ENCODE measurements around the gene CACNA2D4. TPM values are rescaled to one million over a fixed set of nuclear protein-coding genes. Genes with fewer than 3 reads are reported as not detected.

Gene CACNA2D4
- total RNA-seq, 2 donors from 2014 or later = 13.7 to 23.0 TPM

GRCh38 chr12:1865284-1865866 is 53.1 kb downstream of the CACNA2D4 start:
- ATAC-seq (replicated peaks) = no peak
- Mint-ChIP-seq H3K27ac (no peak overlapping the region), H3K27me3 (peaks cover 19% of the 10 kb centered on the region), H3K36me3 (ENCODE audit: low read depth) (no peaks in the 10 kb centered on the region), H3K9me3 (no peaks in the 10 kb centered on the region), H3K4me3 (no peak overlapping the region), H3K4me1 (no peaks in the 10 kb centered on the region)

- no peaks in the 10 kb centered on the region for H3K4me1 Mint-ChIP-seq
- no peaks in the 10 kb centered on the region for H3K9me3 Mint-ChIP-seq
- H3K27ac Mint-ChIP-seq = no peak overlapping the region
- H3K36me3 Mint-ChIP-seq (ENCODE audit: low read depth) = no peaks in the 10 kb centered on the region
- ATAC-seq (replicated peaks) = no peak
- peaks cover 19% of the 10 kb centered on the region for H3K27me3 Mint-ChIP-seq
- H3K4me3 Mint-ChIP-seq = no peak overlapping the region
Observed at GRCh38 chr12:1864867-1865266, 53.6 kb downstream of the CACNA2D4 start.

GRCh38 chr12:1864456-1864855 is 54.0 kb downstream of the CACNA2D4 start:
- Mint-ChIP-seq H3K36me3 (ENCODE audit: low read depth) (no peaks in the 10 kb centered on the region), H3K27ac (no peak overlapping the region), H3K4me3 (no peak overlapping the region), H3K9me3 (no peaks in the 10 kb centered on the region), H3K4me1 (no peaks in the 10 kb centered on the region), H3K27me3 (peaks cover 21% of the 10 kb centered on the region)
- no peak for ATAC-seq (replicated peaks)

- Mint-ChIP-seq H3K9me3 (no peaks in the 10 kb centered on the region), H3K27me3 (peaks cover 22% of the 10 kb centered on the region), H3K4me1 (no peaks in the 10 kb centered on the region)
Observed at GRCh38 chr12:1863823-1864222, 54.6 kb downstream of the CACNA2D4 start.

GRCh38 chr12:1862973-1863372 is 55.5 kb downstream of the CACNA2D4 start:
- Mint-ChIP-seq H3K4me1 (no peaks in the 10 kb centered on the region), H3K36me3 (ENCODE audit: low read depth) (no peaks in the 10 kb centered on the region), H3K9me3 (no peaks in the 10 kb centered on the region)

More at GRCh38 chr12:1863823-1864222, 54.6 kb downstream of the CACNA2D4 start:
- Mint-ChIP-seq H3K27ac (no peak overlapping the region), H3K4me3 (no peak overlapping the region), H3K36me3 (ENCODE audit: low read depth) (no peaks in the 10 kb centered on the region)
- no peak for ATAC-seq (replicated peaks)

GRCh38 chr12:1859643-1860042 is 58.8 kb downstream of the CACNA2D4 start:
- no peaks in the 10 kb centered on the region for H3K36me3 Mint-ChIP-seq (ENCODE audit: low read depth)

More at GRCh38 chr12:1862973-1863372, 55.5 kb downstream of the CACNA2D4 start:
- ATAC-seq (replicated peaks) = no peak
- Mint-ChIP-seq H3K27ac (no peak overlapping the region), H3K4me3 (no peak overlapping the region), H3K27me3 (peaks cover 22% of the 10 kb centered on the region)

GRCh38 chr12:1858456-1858855 is 60.0 kb downstream of the CACNA2D4 start:
- Mint-ChIP-seq H3K36me3 (ENCODE audit: low read depth) (no peaks in the 10 kb centered on the region), H3K4me1 (peaks cover 3% of the 10 kb centered on the region)

More at GRCh38 chr12:1859643-1860042, 58.8 kb downstream of the CACNA2D4 start:
- H3K27me3 Mint-ChIP-seq = peaks cover 10% of the 10 kb centered on the region
- H3K4me3 Mint-ChIP-seq = no peak overlapping the region
- peaks cover 3% of the 10 kb centered on the region for H3K4me1 Mint-ChIP-seq
- H3K9me3 Mint-ChIP-seq = no peaks in the 10 kb centered on the region
- no peak for ATAC-seq (replicated peaks)
- no peak overlapping the region for H3K27ac Mint-ChIP-seq

GRCh38 chr12:1857821-1858220 is 60.6 kb downstream of the CACNA2D4 start:
- Mint-ChIP-seq H3K27me3 (peaks cover 7% of the 10 kb centered on the region), H3K36me3 (ENCODE audit: low read depth) (no peaks in the 10 kb centered on the region), H3K4me1 (peaks cover 3% of the 10 kb centered on the region), H3K27ac (no peak overlapping the region), H3K4me3 (no peak overlapping the region), H3K9me3 (no peaks in the 10 kb centered on the region)
- ATAC-seq (replicated peaks) = no peak

More at GRCh38 chr12:1858456-1858855, 60.0 kb downstream of the CACNA2D4 start:
- H3K4me3 Mint-ChIP-seq = no peak overlapping the region
- peaks cover 10% of the 10 kb centered on the region for H3K27me3 Mint-ChIP-seq
- no peak overlapping the region for H3K27ac Mint-ChIP-seq
- ATAC-seq (replicated peaks) = no peak
- H3K9me3 Mint-ChIP-seq = no peaks in the 10 kb centered on the region

GRCh38 chr12:1857086-1857485 is 61.4 kb downstream of the CACNA2D4 start:
- Mint-ChIP-seq H3K4me3 (no peak overlapping the region), H3K36me3 (ENCODE audit: low read depth) (no peaks in the 10 kb centered on the region), H3K4me1 (peaks cover 3% of the 10 kb centered on the region), H3K27me3 (peaks cover 6% of the 10 kb centered on the region), H3K9me3 (no peaks in the 10 kb centered on the region), H3K27ac (no peak overlapping the region)
- ATAC-seq (replicated peaks) = no peak

GRCh38 chr12:1855241-1855640 is 63.2 kb downstream of the CACNA2D4 start:
- peak; percentile 43 for ATAC-seq (replicated peaks)
- no peak overlapping the region for H3K4me3 Mint-ChIP-seq
- no peaks in the 10 kb centered on the region for H3K9me3 Mint-ChIP-seq
- peak overlapping the region; percentile 15 for H3K27ac Mint-ChIP-seq
- peaks cover 3% of the 10 kb centered on the region for H3K4me1 Mint-ChIP-seq
- no peaks in the 10 kb centered on the region for H3K36me3 Mint-ChIP-seq (ENCODE audit: low read depth)
- H3K27me3 Mint-ChIP-seq = peaks cover 3% of the 10 kb centered on the region

- Mint-ChIP-seq H3K4me3 (no peak overlapping the region), H3K9me3 (no peaks in the 10 kb centered on the region), H3K36me3 (ENCODE audit: low read depth) (no peaks in the 10 kb centered on the region), H3K27ac (no peak overlapping the region), H3K27me3 (peaks cover 2% of the 10 kb centered on the region), H3K4me1 (peaks cover 3% of the 10 kb centered on the region)
- ATAC-seq (replicated peaks) = no peak
Observed at GRCh38 chr12:1853716-1854115, 64.7 kb downstream of the CACNA2D4 start.

GRCh38 chr12:1852076-1852475 is 66.4 kb downstream of the CACNA2D4 start:
- Mint-ChIP-seq H3K27ac (no peak overlapping the region), H3K36me3 (ENCODE audit: low read depth) (no peaks in the 10 kb centered on the region), H3K4me3 (no peak overlapping the region), H3K27me3 (peaks cover 2% of the 10 kb centered on the region), H3K4me1 (peaks cover 3% of the 10 kb centered on the region), H3K9me3 (no peaks in the 10 kb centered on the region)
- ATAC-seq (replicated peaks) = no peak

GRCh38 chr12:1851151-1851701 is 67.2 kb downstream of the CACNA2D4 start:
- H3K9me3 Mint-ChIP-seq = no peaks in the 10 kb centered on the region
- peaks cover 2% of the 10 kb centered on the region for H3K27me3 Mint-ChIP-seq
- no peaks in the 10 kb centered on the region for H3K36me3 Mint-ChIP-seq (ENCODE audit: low read depth)
- no peak overlapping the region for H3K27ac Mint-ChIP-seq
- H3K4me3 Mint-ChIP-seq = no peak overlapping the region
- H3K4me1 Mint-ChIP-seq = peaks cover 3% of the 10 kb centered on the region
- ATAC-seq (replicated peaks) = no peak

GRCh38 chr12:1848745-1849144 is 69.7 kb downstream of the CACNA2D4 start:
- Mint-ChIP-seq H3K27ac (no peak overlapping the region), H3K9me3 (no peaks in the 10 kb centered on the region), H3K4me3 (no peak overlapping the region), H3K4me1 (no peaks in the 10 kb centered on the region), H3K27me3 (peaks cover 11% of the 10 kb centered on the region), H3K36me3 (ENCODE audit: low read depth) (no peaks in the 10 kb centered on the region)
- no peak for ATAC-seq (replicated peaks)

GRCh38 chr12:1848146-1848545 is 70.3 kb downstream of the CACNA2D4 start:
- H3K4me1 Mint-ChIP-seq = no peaks in the 10 kb centered on the region
- ATAC-seq (replicated peaks) = no peak
- H3K4me3 Mint-ChIP-seq = no peak overlapping the region
- H3K9me3 Mint-ChIP-seq = no peaks in the 10 kb centered on the region
- no peak overlapping the region for H3K27ac Mint-ChIP-seq
- H3K27me3 Mint-ChIP-seq = peaks cover 12% of the 10 kb centered on the region
- H3K36me3 Mint-ChIP-seq (ENCODE audit: low read depth) = no peaks in the 10 kb centered on the region

Data from activated T-helper 17 cell treated with anti-CD3 and anti-CD28 coated beads, Interleukin-2, amount 50 U/mL, for 72 hours (primary cell).